K562 (cell line): ENCODE data around the gene TNFAIP3. TPM values are rescaled to one million over a fixed set of nuclear protein-coding genes. Genes with fewer than 3 reads are reported as not detected.
A peak's percentile ranks its signal among the peaks of the same experiment; 100 is the strongest.

ENCODE experiments used
- CBX8 ChIP-seq: fragments of 200-600 bp; sonication (generic); IDR thresholded peaks from 2 replicates; pipeline ENCODE4 v1.6.1; 2012; ENCODE audit warnings: borderline replicate concordance, mixed run types, low read depth, mild to moderate bottlenecking, moderate library complexity, mixed read lengths, low read length, control low read depth, inconsistent platforms; ENCODE audit not compliant: poor library complexity, severe bottlenecking; ENCODE audit errors: extremely low read depth
- CC2D1A ChIP-seq: fragments of 450-650 bp; IDR thresholded peaks from 2 replicates; pipeline ENCODE4 v1.6.1; 2017; ENCODE audit warnings: mild to moderate bottlenecking
- COPS2 ChIP-seq: fragments of 450-650 bp; conservative IDR thresholded peaks from 2 replicates; pipeline ENCODE4 v1.6.1; 2016; ENCODE audit warnings: mild to moderate bottlenecking, moderate library complexity
- CREBBP ChIP-seq: IDR thresholded peaks from one replicate; pipeline ENCODE4 v1.6.1; 2012; ENCODE audit warnings: low read depth, mild to moderate bottlenecking, control low read depth, inconsistent platforms, low read length
- FOXA1 ChIP-seq: fragments of 450-650 bp; IDR thresholded peaks from 2 replicates; pipeline ENCODE4 v1.6.1; 2016; ENCODE audit warnings: mild to moderate bottlenecking, borderline replicate concordance
- HMGXB4 ChIP-seq: sonication (generic); formaldehyde crosslinking; IDR thresholded peaks from 2 replicates; pipeline ENCODE4 v1.8.1; 2023; ENCODE audit warnings: mild to moderate bottlenecking, missing genetic modification reagents
- HNRNPH1 ChIP-seq: fragments of 200-400 bp; formaldehyde crosslinking; optimal IDR thresholded peaks from 2 replicates; pipeline ENCODE3; 2017; ENCODE audit warnings: low read depth, mild to moderate bottlenecking, low read length, moderate library complexity
- JUNB ChIP-seq: fragments of 450-650 bp; formaldehyde crosslinking; conservative IDR thresholded peaks from 2 replicates; pipeline ENCODE4 v1.4.0; 2020; ENCODE audit warnings: mild to moderate bottlenecking
- MAX ChIP-seq: sonication (generic); formaldehyde crosslinking; IDR thresholded peaks from 2 replicates; pipeline ENCODE4 v1.9.0; 2022; ENCODE audit warnings: mild to moderate bottlenecking, missing genetic modification reagents
- MXI1 ChIP-seq: IDR thresholded peaks from 2 replicates; pipeline ENCODE4 v1.6.1; 2011; ENCODE audit warnings: low read depth, mild to moderate bottlenecking, improper control_type of control experiment, low read length
- SIRT6 ChIP-seq: IDR thresholded peaks from one replicate; pipeline ENCODE4 v1.6.1; 2012; ENCODE audit warnings: low read depth, mild to moderate bottlenecking, control low read depth, inconsistent platforms, low read length, moderate library complexity
- TCF15 ChIP-seq: fragments of 250-450 bp; sonication (Bioruptor Pico); IDR thresholded peaks from 2 replicates; pipeline ENCODE4 v1.8.0; 2022; ENCODE audit warnings: moderate library complexity, mild to moderate bottlenecking, inconsistent platforms
- THRB ChIP-seq: fragments of 450-650 bp; formaldehyde crosslinking; conservative IDR thresholded peaks from 2 replicates; pipeline ENCODE4 v1.4.0; 2022; ENCODE audit warnings: mild to moderate bottlenecking, missing genetic modification characterization
- VEZF1 ChIP-seq: fragments of 200-800 bp; sonication (Bioruptor generic); IDR thresholded peaks from 2 replicates; pipeline ENCODE4 v1.6.1; 2017; ENCODE audit warnings: missing genetic modification characterization, missing compliant biosample characterization
- ZNF140 ChIP-seq: fragments of 250-450 bp; sonication (Bioruptor Pico); IDR thresholded peaks from 2 replicates; pipeline ENCODE4 v1.8.0; 2021; ENCODE audit warnings: moderate library complexity, mild to moderate bottlenecking, inconsistent platforms
- ZNF197 ChIP-seq: fragments of 200-800 bp; sonication (Bioruptor generic); IDR thresholded peaks from 2 replicates; pipeline ENCODE4 v1.6.1; 2016; ENCODE audit warnings: low read depth, missing genetic modification characterization, missing compliant biosample characterization
- ZNF316 ChIP-seq: fragments of 450-650 bp; IDR thresholded peaks from 2 replicates; pipeline ENCODE4 v1.6.1; 2016
- ZNF551 ChIP-seq: fragments of 250-450 bp; sonication (Bioruptor Pico); IDR thresholded peaks from 2 replicates; pipeline ENCODE4 v1.5.0; 2021; ENCODE audit warnings: mild to moderate bottlenecking, moderate library complexity
- ZNF586 ChIP-seq: fragments of 450-650 bp; formaldehyde crosslinking; conservative IDR thresholded peaks from 2 replicates; pipeline ENCODE4 v1.4.0; 2020; ENCODE audit warnings: mild to moderate bottlenecking, moderate library complexity
- ZNF639 ChIP-seq, 2 experiments: fragments of 200-800 bp in 1 of 2; sonication (Bioruptor generic) in 1 of 2; sonication (generic) in 1 of 2; formaldehyde crosslinking in 1 of 2; IDR thresholded peaks in 1 of 2; conservative IDR thresholded peaks in 1 of 2; 2 replicates each; pipeline versions ENCODE4 v1.5.0 to v1.6.1; 2016 to 2020; ENCODE audit warnings: missing compliant biosample characterization in 1 of 2, missing genetic modification characterization in 1 of 2, missing genetic modification reagents in 1 of 2
- ZNF76 ChIP-seq: fragments of 250-450 bp; sonication (Bioruptor Pico); IDR thresholded peaks from 2 replicates; pipeline ENCODE4 v1.4.0; 2020; ENCODE audit warnings: mild to moderate bottlenecking, moderate library complexity, borderline replicate concordance
- polyA plus RNA-seq, 8 experiments: library from polyadenylated mRNA; depleted of rRNA in 4 of 8; stranded (reverse) in 5 of 8; unstranded in 3 of 8; fragments of >200 nt; fragmentation: Nextera tagmentation in 2 of 8; fragmentation: Illumina TruSeq in 1 of 8; extraction: Ambion mirVana in 2 of 8; extraction: Trizol in 1 of 8; gene quantifications; 2 replicates each; pipeline versions ENCODE4 v1.2.1 to v1.2.3, GENCODE V29; 2011 to 2014; ENCODE audit warnings: inconsistent platforms in 1 of 8, missing spikeins in 1 of 8
- total RNA-seq, 7 experiments: library from RNA; depleted of rRNA in 6 of 7; stranded (reverse); fragments of >200 nt in 6 of 7; fragmentation: Illumina TruSeq in 2 of 7; extraction: Trizol in 2 of 7; gene quantifications; 2 replicates each; pipeline versions ENCODE4 v1.2.1 to v1.2.3, GENCODE V29; 2011 to 2021; ENCODE audit warnings: low replicate concordance in 1 of 7

TNFAIP3 gene
- total and polyA plus RNA-seq, 9 of the 15 experiments (the other 6 are each of a cell fraction or from before 2014, with no cell fraction given) = 0.79 to 17.0 (median 6.4) TPM

- TF ChIP-seq CBX8 = no peak
- TF ChIP-seq THRB (CRISPR knock-in tag) = no peak
- no peak for TF ChIP-seq ZNF639 (CRISPR knock-in tag; conservative IDR thresholded peaks at IDR 0.05 in 1 of 2, IDR thresholded peaks at IDR 0.05 in 1 of 2)
- peak; percentile 37 for TF ChIP-seq ZNF316
- TF ChIP-seq CREBBP = no peak
- TF ChIP-seq HNRNPH1 = no peak
- no peak for TF ChIP-seq VEZF1 (CRISPR knock-in tag)
- no peak for TF ChIP-seq ZNF76 (CRISPR knock-in tag)
- TF ChIP-seq ZNF197 (CRISPR knock-in tag) = no peak
- TF ChIP-seq COPS2 = no peak
- TF ChIP-seq CC2D1A = no peak; the same call in 1 of the 2 replicates
- TF ChIP-seq HMGXB4 = no peak
- no peak for TF ChIP-seq FOXA1
- no peak for TF ChIP-seq SIRT6
- TF ChIP-seq JUNB (CRISPR knock-in tag) = no peak
- TF ChIP-seq TCF15 (CRISPR knock-in tag) = no peak
- TF ChIP-seq MAX (CRISPR knock-in tag) = peak; percentile 64
- TF ChIP-seq ZNF140 = no peak
- TF ChIP-seq MXI1 = no peak
- TF ChIP-seq ZNF586 (CRISPR knock-in tag) = no peak
- no peak for TF ChIP-seq ZNF551 (CRISPR knock-in tag)
These were observed 2.1 kb upstream of the TNFAIP3 start (continued) for GRCh38 chr6:137864812-137865508.
